ENCODE results near the gene INSRR.

INSRR gene

GRCh38 chr1:156813298-156813697 is 45.6 kb downstream of the INSRR start:
- in situ Hi-C loops (cut with MboI; ENCODE audit: low sequenced_read_pairs, unreplicated experiment) = no loop called here
- no peak for TF ChIP-seq CTCF (IDR thresholded peaks at IDR 0.05; ENCODE audit: borderline replicate concordance, control extremely low read depth, extremely low read depth, insufficient read depth, missing control alignments)
- no peak for DNase-seq (ENCODE audit: low spot score)

GRCh38 chr1:156812293-156812990 is 46.5 kb downstream of the INSRR start:
- in situ Hi-C loops (cut with MboI; ENCODE audit: low sequenced_read_pairs, unreplicated experiment) = no loop called here
- no peak for TF ChIP-seq CTCF (IDR thresholded peaks at IDR 0.05; ENCODE audit: borderline replicate concordance, control extremely low read depth, extremely low read depth, insufficient read depth, missing control alignments)
- DNase-seq (ENCODE audit: low spot score) = no peak

- DNase-seq (ENCODE audit: low spot score) = no peak
- in situ Hi-C loops (cut with MboI; ENCODE audit: low sequenced_read_pairs, unreplicated experiment) = no loop called here
- no peak for TF ChIP-seq CTCF (IDR thresholded peaks at IDR 0.05; ENCODE audit: borderline replicate concordance, control extremely low read depth, extremely low read depth, insufficient read depth, missing control alignments)
Measured at GRCh38 chr1:156811168-156811567, 47.7 kb downstream of the INSRR start.

- in situ Hi-C loops (cut with MboI; ENCODE audit: low sequenced_read_pairs, unreplicated experiment) = no loop called here
- no peak for TF ChIP-seq CTCF (IDR thresholded peaks at IDR 0.05; ENCODE audit: borderline replicate concordance, control extremely low read depth, extremely low read depth, insufficient read depth, missing control alignments)
Measured at GRCh38 chr1:156809711-156810366, 49.1 kb downstream of the INSRR start.

GRCh38 chr1:156809281-156809680 is 49.6 kb downstream of the INSRR start:
- no peak for DNase-seq (ENCODE audit: low spot score)
- in situ Hi-C loops (cut with MboI; ENCODE audit: low sequenced_read_pairs, unreplicated experiment) = no loop called here
- no peak for TF ChIP-seq CTCF (IDR thresholded peaks at IDR 0.05; ENCODE audit: borderline replicate concordance, control extremely low read depth, extremely low read depth, insufficient read depth, missing control alignments)

More at GRCh38 chr1:156809711-156810366, 49.1 kb downstream of the INSRR start:
- DNase-seq (ENCODE audit: low spot score) = no peak

- no peak for TF ChIP-seq CTCF (IDR thresholded peaks at IDR 0.05; ENCODE audit: borderline replicate concordance, control extremely low read depth, extremely low read depth, insufficient read depth, missing control alignments)
- in situ Hi-C loops (cut with MboI; ENCODE audit: low sequenced_read_pairs, unreplicated experiment) = no loop called here
- DNase-seq (ENCODE audit: low spot score) = no peak
Measured at GRCh38 chr1:156808186-156809030, 50.5 kb downstream of the INSRR start.

Data from GM13976 (cell line).